B cell (primary cell): ENCODE data around the gene DLG1.

Experiments
- CTCF ChIP-seq: fragments of 200-600 bp; IDR thresholded peaks from one replicate; pipeline ENCODE4 v1.8.0; 2022; ENCODE audit warnings: antibody characterized with exemption, mild to moderate bottlenecking
- EZH2 ChIP-seq: IDR thresholded peaks from 2 replicates; pipeline ENCODE4 v1.6.1; 2012; ENCODE audit warnings: borderline replicate concordance, low read depth, mild to moderate bottlenecking, moderate library complexity, low read length; ENCODE audit not compliant: insufficient read depth, poor library complexity, severe bottlenecking

DNA sequence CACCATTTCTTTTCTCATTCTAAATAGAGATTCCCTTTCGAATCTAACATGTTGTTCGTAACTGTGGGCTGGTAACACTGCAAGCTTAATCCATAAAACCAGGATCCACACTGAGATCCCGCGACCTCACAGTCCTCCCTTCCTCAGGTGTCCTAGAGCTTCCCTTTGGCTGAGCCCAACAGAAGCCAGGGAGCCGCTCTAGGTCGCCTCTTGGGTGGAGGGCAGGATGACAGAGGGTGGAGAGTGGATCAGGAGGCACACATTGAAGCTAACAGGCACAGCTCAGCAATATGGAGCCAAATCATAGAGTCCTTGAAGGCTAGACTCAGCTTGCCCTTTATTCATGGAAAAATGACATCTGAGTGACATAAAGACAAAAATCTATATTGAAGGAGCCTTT is 44.7 kb upstream of the DLG1 start:
- TF ChIP-seq CTCF (no peak), EZH2 (no peak)
